GM19240 (cell line): ENCODE results near the gene YWHAE.
"Not testable (repeated sequence)": the region's sequence is repeated elsewhere in the genome, so short reads cannot be mapped to it uniquely, and the experiment has no call there.

Experiments used
- DNase-seq: peaks from one replicate; pipeline ENCODE4 v3.0.0; 2011; ENCODE audit warnings: low spot score; ENCODE audit not compliant: insufficient read length

YWHAE gene

GRCh38 chr17:1374431-1375177 lies 25.4 kb downstream of the YWHAE start:
- DNase-seq = no peak

- no peak for DNase-seq
Measured at GRCh38 chr17:1373707-1374237, 26.2 kb downstream of the YWHAE start.

GRCh38 chr17:1372618-1373017 lies 27.4 kb downstream of the YWHAE start:
- no peak for DNase-seq

GRCh38 chr17:1371893-1372590 lies 28.0 kb downstream of the YWHAE start:
- DNase-seq = no peak

DNA sequence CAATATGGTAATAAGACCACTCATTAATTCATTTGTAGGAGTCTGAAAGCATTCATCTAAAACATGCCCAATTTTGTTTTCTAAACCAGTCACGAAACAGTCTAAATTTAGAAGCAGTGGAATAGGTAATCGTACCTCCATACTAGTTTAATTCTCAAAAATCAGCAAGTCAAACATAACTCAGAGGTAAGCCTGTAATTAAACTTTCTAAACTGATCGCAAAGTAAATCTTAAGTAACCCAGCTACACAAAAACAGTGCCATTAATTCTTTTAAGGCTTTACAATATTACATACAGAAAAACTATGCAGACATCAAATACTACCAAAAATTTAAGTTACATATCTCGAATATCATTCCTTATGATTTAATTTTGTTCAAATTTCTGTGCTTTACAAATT lies 31.4 kb downstream of the YWHAE start:
- no peak for DNase-seq

DNA sequence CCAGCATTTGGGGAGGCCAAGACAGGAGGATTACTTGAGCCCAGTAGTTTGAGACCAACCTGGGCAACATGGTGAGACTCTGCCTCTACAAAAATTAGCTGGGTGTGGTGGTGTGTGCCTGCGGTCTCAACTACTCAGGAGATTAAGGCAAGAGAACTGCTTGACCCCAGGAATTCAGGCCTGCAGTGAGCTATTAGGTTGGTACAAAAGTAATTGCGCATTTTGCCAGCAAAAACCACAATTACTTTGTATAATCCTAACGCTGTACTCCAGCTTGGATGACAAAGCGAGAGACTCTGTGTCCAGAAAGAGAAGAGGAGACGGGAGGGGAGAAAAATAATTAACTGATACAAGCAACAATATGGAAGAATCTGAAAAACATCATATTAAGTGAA lies 32.7 kb downstream of the YWHAE start:
- no peak for DNase-seq

DNA sequence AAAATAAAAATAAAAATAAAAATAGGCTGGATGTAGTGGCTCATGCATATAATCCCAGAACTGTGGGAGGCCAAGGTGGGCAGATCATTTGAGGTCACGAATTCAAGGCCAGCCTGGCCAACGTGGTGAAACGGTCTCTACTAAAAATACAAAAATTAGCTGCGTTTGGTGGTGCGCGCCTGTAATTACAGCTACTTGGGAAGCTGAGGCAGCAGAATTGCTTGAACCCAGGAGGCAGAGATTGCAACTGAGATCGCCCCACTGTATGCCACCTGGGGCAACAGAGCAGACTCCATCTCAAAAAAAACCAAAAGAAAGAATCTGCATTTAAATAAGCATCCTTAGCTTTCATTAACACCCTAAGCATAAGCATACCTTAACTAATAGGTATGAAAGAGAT lies 33.8 kb downstream of the YWHAE start:
- no peak for DNase-seq

DNA sequence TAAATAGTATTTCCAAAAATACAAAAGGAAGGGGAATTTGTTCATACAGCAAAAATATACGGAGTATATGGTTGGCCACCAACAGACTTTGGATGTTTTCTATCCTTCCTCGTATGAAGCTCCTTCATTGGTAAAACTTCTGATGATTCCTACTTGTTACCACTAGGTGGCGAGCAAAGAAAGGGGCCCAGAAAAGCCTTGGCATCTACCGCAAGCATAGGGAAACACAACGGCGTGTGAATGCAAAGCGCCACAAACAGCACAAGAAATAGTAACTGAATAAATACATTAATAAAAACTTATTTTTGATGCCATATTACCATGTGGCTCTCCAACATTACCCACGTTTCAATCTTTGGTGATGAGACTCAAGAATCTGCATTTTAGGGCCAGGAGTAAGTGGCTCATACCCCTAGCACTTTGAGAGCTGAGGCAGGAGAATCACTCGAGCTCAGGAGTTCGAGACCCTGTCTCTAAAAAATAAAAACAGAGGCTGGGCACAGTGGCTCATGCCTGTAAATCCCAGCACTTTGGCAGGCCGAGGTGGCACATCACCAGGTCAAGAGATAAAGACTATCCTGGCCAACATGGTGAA lies 34.5 kb downstream of the YWHAE start:
- DNase-seq = peak; percentile 57

- no peak for DNase-seq
Measured at GRCh38 chr17:1362964-1363363, 37.1 kb downstream of the YWHAE start.

GRCh38 chr17:1362065-1362848 lies 37.8 kb downstream of the YWHAE start:
- no peak for DNase-seq

DNA sequence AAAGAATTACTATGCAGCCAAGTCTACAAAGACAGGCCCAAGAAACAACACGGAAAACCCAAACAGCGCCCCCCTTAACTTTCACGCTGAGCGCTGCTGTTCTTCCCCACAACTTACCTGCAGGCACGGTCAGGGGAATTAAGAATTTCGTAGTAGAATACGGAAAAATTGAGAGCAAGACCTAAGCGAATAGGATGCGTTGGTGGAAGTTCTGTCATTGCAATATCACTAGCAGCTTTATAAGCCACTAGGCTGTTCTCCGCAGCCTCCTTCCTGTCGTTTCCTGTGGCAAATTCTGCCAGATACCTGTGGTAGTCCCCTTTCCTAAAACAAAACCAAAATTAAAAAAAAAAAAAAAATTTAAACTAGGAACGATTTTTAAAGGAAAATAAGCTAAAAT lies 39.0 kb downstream of the YWHAE start:
- DNase-seq = no peak

DNA sequence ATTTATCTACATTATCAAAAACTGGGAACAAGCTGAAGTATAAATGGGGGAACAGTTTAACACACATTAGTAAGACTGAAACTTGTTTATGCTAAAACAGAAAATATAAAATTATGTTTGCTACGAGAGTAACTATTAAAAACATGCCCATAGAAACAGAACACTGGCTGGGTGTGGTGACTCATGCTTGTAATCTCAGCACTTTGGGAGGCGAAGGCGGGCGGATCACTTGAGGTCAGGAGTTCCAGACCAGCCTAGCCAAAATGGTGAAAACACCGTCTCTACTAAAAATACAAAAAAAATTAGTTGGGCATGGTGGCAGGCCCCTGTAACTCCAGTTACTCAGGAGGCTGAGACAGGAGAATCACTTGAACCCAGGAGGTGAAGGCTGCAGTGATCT lies 39.7 kb downstream of the YWHAE start:
- not testable (repeated sequence) for DNase-seq

DNA sequence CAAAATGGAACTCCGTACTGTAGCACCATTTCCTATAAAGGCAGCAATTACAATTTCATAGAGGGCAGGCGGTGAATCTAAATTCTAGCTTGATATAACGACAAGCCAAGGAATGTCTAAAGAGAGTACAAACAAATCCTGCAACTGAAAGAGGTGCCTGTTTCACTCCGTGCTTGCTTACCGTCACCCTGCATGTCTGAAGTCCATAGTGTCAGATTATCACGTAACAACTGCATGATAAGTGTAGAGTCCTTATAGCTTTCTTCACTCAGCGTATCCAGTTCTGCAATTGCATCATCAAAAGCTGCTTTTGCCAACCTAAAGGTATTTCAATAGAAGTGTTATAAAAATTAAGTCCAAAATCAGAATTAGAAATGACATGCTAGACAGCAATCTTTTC lies 46.0 kb downstream of the YWHAE start:
- DNase-seq = no peak

DNA sequence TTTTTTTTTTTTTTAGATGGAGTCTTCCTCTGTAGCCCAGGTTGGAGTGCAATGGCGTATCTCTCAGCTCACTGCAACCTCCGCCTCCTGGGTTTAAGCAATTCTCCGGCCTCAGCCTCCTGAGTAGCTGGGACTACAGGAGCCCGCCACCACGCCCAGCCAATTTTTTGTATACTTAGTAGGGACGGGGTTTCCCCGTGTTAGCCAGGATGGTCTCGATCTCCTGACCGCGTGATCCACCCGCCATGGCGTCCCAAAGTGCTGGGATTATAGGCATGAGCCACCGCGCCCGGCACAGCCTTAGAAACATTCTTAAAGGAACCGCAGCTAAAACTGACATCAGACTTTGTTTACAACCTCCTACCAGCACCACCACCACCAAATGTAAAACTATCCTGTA lies 47.5 kb downstream of the YWHAE start:
- not testable (repeated sequence) for DNase-seq

DNA sequence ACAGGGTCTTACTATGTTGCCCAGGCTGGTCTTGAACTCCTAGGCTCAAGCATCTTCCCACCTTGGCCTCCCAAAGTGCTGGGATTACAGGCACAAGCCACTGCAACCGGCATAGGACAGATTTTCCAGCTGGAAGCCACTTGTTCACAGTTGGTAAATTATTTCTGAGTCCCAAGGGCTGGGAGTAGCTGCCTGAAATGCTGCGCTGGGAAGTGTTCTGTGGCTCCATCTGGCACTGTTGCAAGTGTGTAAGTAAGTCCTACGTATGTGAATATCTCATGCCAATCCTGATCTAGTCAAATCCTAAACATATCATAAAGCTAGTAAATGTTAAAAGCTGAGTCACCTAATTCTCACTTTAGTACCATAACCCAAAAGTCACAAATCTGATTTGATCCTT lies 48.1 kb downstream of the YWHAE start:
- DNase-seq = no peak

GRCh38 chr17:1351275-1351674 lies 48.7 kb downstream of the YWHAE start:
- no peak for DNase-seq

DNA sequence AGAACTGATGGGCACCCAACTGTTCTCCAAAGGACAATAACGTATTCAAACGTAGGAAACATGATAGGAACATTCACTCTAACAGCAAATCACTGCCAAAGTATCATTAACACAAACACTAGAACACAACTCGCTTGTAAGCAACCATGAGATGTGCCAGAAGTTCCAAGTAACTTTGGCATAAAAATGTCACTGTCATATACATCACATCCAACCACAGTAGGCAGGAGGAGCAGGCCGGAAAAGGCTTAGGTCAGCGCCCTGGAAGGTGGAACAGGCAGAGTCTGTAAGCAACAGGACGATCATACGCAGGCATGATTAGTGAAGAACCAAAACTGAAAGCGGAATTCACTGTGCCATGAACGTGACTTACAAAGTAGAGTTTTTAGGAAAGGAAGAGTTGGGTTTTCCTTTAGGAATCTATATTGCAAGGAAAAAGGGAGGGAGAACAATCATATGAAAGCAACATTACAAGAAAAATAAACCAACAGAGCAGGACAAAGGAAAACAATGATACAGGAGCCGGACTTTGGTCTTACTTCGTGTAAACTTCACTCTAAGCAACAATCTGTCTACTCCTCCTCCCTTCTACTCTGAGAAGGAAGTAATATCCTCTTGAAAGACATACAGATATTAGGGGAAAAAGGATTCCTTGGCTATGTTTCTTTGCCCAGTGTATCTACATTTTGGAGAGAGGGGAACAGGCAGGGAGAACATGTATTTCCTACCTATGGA lies 52.3 kb downstream of the YWHAE start:
- no peak for DNase-seq

DNA sequence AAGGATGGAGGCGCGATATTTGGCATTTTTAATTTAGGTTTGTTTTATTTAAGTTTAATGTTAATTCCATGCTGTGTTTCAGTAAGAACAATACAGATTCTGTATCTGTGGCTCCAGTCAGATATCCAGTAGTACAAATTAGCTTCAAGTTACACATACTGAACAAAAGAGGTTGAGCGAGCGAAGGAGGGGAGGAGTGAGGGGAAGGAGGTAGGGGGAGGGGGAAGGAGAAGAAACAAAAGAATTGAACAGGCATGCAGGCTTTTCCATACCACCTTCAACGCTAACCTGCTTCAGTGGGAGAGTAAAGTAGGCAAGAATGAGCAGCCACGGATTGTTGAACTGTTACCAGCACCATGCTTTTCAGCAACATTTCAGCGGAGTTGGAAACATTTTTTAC lies 55.5 kb downstream of the YWHAE start:
- DNase-seq = no peak

DNA sequence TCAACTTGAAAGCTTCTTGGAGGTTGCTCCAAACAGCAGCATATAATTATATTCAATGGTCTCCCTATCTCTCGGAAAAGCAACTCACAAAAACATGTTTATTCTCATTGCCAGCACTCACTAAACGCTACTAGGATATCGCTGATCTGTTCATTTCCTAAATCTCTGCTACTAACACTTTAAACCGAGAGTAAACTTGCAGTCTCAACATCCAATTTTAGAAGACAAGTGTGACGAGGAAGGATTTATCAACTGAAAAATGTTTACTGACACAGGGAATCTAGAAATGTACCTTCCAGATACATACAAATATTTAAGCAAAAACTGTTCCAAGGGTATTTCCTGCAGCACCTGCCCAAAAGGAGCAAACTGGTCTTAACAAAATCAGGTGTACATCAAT lies 56.5 kb downstream of the YWHAE start:
- DNase-seq = no peak

- no peak for DNase-seq
Measured at GRCh38 chr17:1340371-1340770, 59.7 kb downstream of the YWHAE start.

GRCh38 chr17:1331708-1332107 lies 68.3 kb downstream of the YWHAE start:
- no peak for DNase-seq
